Measurements from ENCODE around the gene MASP1.

Gene MASP1

GRCh38 chr3:187271582-187271981, 20.0 kb downstream of the MASP1 start:
- no peak for DNase-seq (ENCODE audit: low read depth, low spot score)

DNA sequence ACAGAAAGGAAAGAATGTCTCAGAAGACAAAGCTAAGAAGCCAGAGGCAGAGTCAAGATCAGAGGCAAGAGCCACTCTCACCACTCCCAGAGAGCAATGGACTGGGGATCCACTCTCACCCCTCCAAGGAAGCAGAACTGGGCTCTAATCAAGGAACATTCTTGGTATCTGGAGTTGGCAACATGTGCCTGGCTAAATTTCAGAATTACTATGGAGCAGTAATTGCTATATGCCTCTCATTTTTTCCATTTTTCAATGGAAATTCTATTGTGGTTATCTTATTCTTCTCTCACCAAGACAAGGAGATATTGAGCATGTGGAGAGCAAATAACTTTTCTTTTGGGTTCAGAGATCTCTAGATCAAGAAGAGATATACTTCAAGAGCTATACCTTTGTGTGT, 22.1 kb downstream of the MASP1 start:
- no peak overlapping the region for H3K4me3 ChIP-seq (ENCODE audit: low read length)
- DNase-seq (ENCODE audit: low read depth, low spot score): no peak

More at GRCh38 chr3:187271582-187271981, 20.0 kb downstream of the MASP1 start:
- H3K4me3 ChIP-seq (ENCODE audit: low read length): no peak overlapping the region

DNA sequence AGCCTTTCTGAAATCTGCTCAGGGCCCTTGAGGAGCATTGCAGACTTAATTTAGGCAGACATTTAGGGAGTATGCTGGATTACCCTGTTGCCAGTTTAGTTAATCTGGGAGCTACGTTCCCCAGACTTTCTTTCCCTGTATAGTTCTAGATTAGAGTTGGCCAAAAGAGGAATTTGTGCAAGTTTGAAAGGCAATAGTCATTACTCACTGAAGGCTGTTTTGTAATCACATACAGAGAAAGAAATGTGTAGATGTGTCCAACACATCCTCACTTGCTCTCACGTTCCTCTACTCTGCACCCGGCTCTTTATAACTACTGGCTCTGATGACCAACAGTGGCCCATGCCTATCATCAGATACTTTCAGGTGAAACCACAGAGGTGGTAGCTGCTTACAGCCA, 24.2 kb downstream of the MASP1 start:
- no peak overlapping the region for H3K4me3 ChIP-seq (ENCODE audit: low read length)
- DNase-seq (ENCODE audit: low read depth, low spot score): no peak

GRCh38 chr3:187266691-187267090, 24.8 kb downstream of the MASP1 start:
- DNase-seq (ENCODE audit: low read depth, low spot score): no peak
- H3K4me3 ChIP-seq (ENCODE audit: low read length): no peak overlapping the region

DNA sequence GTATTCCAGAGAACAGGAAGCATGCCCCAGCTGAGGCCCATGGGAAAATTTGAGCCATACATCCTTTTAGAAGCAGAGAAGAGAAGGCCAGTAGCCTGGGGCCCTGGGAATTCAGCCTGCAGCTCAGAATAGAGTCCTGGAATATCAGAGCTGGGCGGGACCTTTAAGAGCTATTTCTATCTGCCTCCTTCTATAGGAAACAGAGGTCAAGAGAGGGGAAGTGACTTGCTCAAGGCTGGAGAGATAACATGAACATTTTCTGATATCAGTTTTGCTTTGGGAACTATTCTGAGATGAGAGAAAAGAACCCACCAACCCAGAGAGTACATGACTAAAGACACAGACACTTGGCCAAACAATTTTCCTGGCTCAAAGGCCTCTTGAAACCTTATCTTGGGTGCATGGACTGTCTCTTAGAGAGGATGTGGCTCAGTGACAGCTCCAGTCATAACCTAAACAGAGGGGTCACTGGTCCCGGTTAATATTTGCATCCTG, 26.0 kb downstream of the MASP1 start:
- no peak for DNase-seq (ENCODE audit: low read depth, low spot score)
- H3K4me3 ChIP-seq (ENCODE audit: low read length): no peak overlapping the region

DNA sequence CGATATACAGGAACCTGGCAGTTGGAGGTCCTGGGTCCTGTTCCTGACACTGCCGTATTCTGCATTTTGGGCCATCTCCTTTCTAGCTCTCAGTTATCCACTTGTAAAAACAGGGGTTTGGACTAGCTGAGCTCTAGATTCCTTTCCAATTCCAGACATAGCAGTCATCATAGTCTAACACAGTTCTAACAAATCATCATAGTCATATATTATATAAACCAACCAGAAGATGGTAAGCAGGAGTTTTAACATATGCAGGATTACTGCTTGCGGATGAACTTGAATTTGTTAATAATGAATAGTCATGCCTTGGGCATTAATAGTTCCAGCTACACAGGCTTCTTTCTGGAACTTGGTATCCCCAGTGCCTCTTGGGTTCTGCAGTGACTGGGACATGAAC, 26.6 kb downstream of the MASP1 start:
- H3K4me3 ChIP-seq (ENCODE audit: low read length): no peak overlapping the region
- no peak for DNase-seq (ENCODE audit: low read depth, low spot score)

DNA sequence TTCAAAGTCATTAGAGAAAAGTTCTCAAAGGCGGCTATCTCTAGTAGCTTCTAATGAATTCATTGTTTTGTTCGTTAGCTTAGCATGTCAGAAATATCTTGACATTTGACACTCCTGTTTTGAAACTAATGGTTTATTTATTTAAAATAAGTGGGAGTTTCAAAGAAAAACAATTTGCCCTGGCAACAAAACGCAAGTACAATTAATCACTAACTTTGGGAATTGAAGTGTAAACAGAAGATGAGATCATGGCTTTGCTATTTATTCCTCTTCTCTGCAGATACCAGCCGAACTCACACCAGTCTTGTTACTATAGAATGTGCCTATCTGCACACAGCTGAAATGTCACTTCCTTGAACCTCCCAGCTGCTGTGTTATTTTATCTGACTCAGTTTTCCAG, 27.5 kb downstream of the MASP1 start:
- DNase-seq (ENCODE audit: low read depth, low spot score): no peak
- no peak overlapping the region for H3K4me3 ChIP-seq (ENCODE audit: low read length)

- DNase-seq (ENCODE audit: low read depth, low spot score): no peak
These were observed 28.3 kb downstream of the MASP1 start for GRCh38 chr3:187263270-187263669.

GRCh38 chr3:187262360-187262759, 29.2 kb downstream of the MASP1 start:
- DNase-seq (ENCODE audit: low read depth, low spot score): no peak
- no peak overlapping the region for H3K4me3 ChIP-seq (ENCODE audit: low read length)

More at GRCh38 chr3:187263270-187263669, 28.3 kb downstream of the MASP1 start:
- H3K4me3 ChIP-seq (ENCODE audit: low read length): no peak overlapping the region

GRCh38 chr3:187261541-187261969, 30.0 kb downstream of the MASP1 start:
- H3K4me3 ChIP-seq (ENCODE audit: low read length): no peak overlapping the region
- no peak for DNase-seq (ENCODE audit: low read depth, low spot score)

- no peak overlapping the region for H3K4me3 ChIP-seq (ENCODE audit: low read length)
- DNase-seq (ENCODE audit: low read depth, low spot score): no peak
These were observed 32.4 kb downstream of the MASP1 start for GRCh38 chr3:187259171-187259570.

GRCh38 chr3:187257992-187258692, 33.4 kb downstream of the MASP1 start:
- no peak for DNase-seq (ENCODE audit: low read depth, low spot score)
- no peak overlapping the region for H3K4me3 ChIP-seq (ENCODE audit: low read length)

GRCh38 chr3:187257471-187257870, 34.1 kb downstream of the MASP1 start:
- no peak for DNase-seq (ENCODE audit: low read depth, low spot score)

DNA sequence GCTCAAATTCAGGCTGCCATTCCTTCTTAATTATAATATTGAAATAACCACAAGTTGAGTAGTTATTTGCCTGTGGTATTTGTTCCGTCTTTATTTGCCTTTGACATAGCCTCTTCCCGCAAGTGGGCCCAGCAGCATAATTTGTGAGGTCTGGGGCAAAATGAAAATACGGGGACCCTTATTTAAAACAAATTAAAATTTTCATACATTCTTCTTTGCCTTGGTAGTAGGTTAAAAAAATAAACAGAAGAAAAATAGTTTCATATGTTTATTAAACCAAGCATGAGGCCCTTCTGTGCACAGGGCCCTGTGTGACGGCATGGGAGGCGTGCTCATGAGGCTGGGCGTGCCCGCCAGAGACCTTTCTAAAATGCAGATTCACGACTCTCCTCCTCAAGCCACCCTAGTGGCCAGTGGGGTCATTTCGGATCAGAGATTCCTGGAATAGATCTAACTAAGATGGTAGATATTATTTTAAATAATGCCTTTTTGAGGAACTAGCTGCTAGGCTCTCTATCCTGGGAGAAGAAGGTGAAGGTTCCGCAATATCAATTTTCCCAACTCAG, 35.4 kb downstream of the MASP1 start:
- no peak for DNase-seq (ENCODE audit: low read depth, low spot score)
- H3K4me3 ChIP-seq (ENCODE audit: low read length): no peak overlapping the region

More at GRCh38 chr3:187257471-187257870, 34.1 kb downstream of the MASP1 start:
- no peak overlapping the region for H3K4me3 ChIP-seq (ENCODE audit: low read length)

DNA sequence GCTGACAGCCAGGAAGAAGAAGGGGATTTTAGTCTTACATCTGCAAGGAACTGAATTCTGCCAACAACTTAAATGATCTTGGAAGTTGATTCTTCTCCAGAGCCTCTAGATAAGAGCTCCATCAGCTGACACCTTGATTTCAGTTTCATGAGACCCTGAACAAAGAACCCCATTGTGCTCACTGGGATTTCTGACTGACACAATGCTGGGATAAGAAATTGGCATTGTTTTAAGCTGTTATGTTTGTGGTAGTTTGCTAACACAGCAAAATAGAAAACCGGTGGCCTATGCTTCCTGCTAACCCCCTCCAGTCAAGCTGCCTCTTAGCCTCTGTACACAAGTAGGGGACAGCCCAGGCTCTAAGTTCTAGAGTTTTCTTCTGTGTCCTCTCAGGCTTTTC, 36.2 kb downstream of the MASP1 start:
- H3K4me3 ChIP-seq (ENCODE audit: low read length): no peak overlapping the region
- no peak for DNase-seq (ENCODE audit: low read depth, low spot score)

- no peak for DNase-seq (ENCODE audit: low read depth, low spot score)
- no peak overlapping the region for H3K4me3 ChIP-seq (ENCODE audit: low read length)
These were observed 39.2 kb downstream of the MASP1 start for GRCh38 chr3:187252311-187252710.

DNA sequence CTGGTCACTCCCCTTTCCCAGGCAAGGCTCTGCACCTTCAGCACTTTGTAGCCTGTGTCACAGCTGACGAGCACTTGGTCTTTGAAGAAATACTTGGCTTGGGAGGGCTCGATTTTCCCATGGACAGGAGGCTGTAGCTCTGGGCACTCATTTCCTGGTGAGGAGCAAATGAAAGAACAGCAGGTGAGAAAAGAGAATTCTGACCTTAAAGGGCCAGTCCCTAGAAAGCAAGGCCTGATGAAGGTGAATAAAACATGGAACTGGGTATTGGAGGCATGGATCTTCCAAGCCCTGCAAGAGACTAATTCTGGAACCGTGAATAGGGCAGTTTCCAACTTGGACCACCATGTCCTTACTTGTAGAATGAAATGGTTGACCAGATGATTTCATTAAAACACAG, 39.9 kb downstream of the MASP1 start:
- DNase-seq (ENCODE audit: low read depth, low spot score): no peak
- no peak overlapping the region for H3K4me3 ChIP-seq (ENCODE audit: low read length)

- H3K4me3 ChIP-seq (ENCODE audit: low read length): no peak overlapping the region
- peak; percentile 23 for DNase-seq (ENCODE audit: low read depth, low spot score)
These were observed 44.1 kb downstream of the MASP1 start for GRCh38 chr3:187247398-187247797.

GRCh38 chr3:187243933-187244524, 47.5 kb downstream of the MASP1 start:
- DNase-seq (ENCODE audit: low read depth, low spot score): no peak

DNA sequence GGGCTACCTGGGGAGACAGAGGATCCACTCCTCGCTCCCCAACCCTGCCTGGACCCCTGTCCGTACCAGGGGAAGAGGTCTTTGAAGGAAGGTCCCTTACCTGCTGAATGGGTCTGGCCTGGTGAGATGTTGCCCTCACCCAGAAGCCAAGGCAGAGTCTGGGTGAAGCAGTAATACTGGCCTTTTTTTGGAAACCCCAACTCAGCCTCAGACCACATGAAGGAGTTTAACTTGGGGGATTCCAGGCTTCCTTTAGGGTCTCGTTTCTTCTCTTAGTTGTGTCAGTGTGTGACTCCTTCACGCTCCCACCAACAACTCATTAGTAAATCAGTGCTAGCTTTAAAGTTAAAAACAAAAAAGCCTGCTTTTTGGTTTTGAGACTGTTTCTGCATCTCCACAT, 48.6 kb downstream of the MASP1 start:
- no peak for DNase-seq (ENCODE audit: low read depth, low spot score)
- H3K4me3 ChIP-seq (ENCODE audit: low read length): no peak overlapping the region

More at GRCh38 chr3:187243933-187244524, 47.5 kb downstream of the MASP1 start:
- H3K4me3 ChIP-seq (ENCODE audit: low read length): no peak overlapping the region

Measured in Jurkat, Clone E6-1 (cell line).